ENCODE measurements around the gene PRAMEF1.

DNA sequence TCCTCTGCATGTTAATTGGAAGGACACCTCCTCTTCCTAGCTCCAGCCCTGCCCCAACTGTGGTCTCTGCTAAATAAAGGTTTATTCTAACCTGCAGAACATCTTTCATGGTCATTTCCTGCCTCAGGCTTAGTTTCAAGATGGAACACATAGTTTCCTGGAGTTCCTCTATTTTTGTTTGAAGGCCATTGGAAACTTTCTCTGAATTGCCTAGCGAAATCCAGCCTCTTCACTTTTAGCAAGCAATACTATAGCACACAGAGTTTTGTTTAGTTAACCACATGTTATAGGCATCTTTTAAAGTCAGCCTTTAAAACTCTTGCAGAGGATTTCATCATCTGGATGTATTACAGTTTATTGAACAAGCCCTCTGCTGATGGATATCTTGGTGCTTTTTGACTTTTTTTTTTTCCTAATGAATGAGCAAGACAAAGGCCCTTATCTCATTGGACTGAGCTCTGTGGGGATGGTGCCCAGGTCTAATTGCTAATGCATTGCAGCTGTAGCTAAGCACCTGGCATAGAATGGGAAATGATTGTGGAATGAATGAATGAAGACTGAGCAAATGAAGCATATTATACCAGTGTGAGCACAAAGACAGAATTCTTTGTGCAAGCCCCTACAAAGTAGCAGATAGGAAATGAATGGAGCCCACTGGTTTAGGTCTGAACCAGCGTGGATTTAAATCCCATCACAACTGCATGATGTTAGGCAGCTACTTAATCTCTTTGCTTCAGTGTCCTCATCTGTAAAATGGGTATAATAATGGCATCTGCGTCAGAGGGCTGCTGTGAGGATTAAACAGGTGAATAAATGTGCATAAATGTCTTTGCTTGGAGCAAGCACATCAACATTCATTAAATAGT, 45.8 kb upstream of the PRAMEF1 start:
- TF ChIP-seq POLR2AphosphoS5 (IDR thresholded peaks at IDR 0.05; ENCODE audit: low read depth, low read length) (no peak), POLR2A (IDR thresholded peaks at IDR 0.05; ENCODE audit: low read depth, low read length) (no peak), TAF1 (IDR thresholded peaks at IDR 0.05; ENCODE audit: borderline replicate concordance, low read depth, low read length) (no peak)
